ENCODE results near the gene CDH23.
"Not testable (repeated sequence)": the region's sequence is repeated elsewhere in the genome, so short reads cannot be mapped to it uniquely, and the experiment has no call there.

Gene CDH23

GRCh38 chr10:71589617-71590551 is 193.2 kb downstream of the CDH23 start:
- H3K27me3 ChIP-seq (ENCODE audit: control insufficient read depth, insufficient read depth, low read length) = peaks cover 18% of the 10 kb centered on the region

DNA sequence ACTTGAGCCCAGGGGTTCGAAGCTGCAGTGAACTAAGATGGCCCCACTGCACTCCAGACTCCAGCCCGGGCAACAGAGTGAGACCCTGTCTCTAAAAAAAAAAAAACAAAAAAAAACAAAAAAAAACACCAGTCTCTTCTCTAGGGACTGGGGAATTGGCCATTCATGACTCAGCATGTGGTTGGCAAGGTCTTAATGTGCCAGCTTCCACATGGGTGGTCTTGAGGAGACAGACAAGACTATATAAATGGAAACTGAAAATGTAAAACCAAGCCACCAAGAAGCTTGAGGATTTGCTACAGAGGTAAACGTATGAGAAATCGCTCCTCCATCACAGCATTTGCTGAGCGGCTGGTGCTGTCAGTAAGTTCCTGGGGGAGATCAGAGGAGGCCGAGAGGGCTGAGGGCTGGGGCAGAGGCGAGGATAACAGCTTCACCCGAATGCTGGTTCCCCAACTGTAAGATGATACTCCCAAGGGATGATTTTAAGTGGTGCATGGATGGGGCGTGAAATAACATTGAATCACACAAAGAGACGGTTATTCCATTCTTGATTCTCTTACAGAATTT is 194.1 kb downstream of the CDH23 start:
- no peaks in the 10 kb centered on the region for H3K9me3 ChIP-seq (ENCODE audit: control insufficient read depth, low read length)
- H3K36me3 ChIP-seq (ENCODE audit: control insufficient read depth, insufficient read depth, low read length) = no peaks in the 10 kb centered on the region
- H3K9ac ChIP-seq (ENCODE audit: low read length) = no peak overlapping the region
- peaks cover 8% of the 10 kb centered on the region for H3K27me3 ChIP-seq (ENCODE audit: control insufficient read depth, insufficient read depth, low read length)
- H3K4me1 ChIP-seq (ENCODE audit: control insufficient read depth, insufficient read depth, low read length) = no peaks in the 10 kb centered on the region
- no peak overlapping the region for H3K4me3 ChIP-seq (ENCODE audit: low read length)

More at GRCh38 chr10:71589617-71590551, 193.2 kb downstream of the CDH23 start:
- no peak overlapping the region for H3K9ac ChIP-seq (ENCODE audit: low read length)
- no peak overlapping the region for H3K4me3 ChIP-seq (ENCODE audit: low read length)
- no peaks in the 10 kb centered on the region for H3K4me1 ChIP-seq (ENCODE audit: control insufficient read depth, insufficient read depth, low read length)
- no peaks in the 10 kb centered on the region for H3K36me3 ChIP-seq (ENCODE audit: control insufficient read depth, insufficient read depth, low read length)
- H3K9me3 ChIP-seq (ENCODE audit: control insufficient read depth, low read length) = no peaks in the 10 kb centered on the region

GRCh38 chr10:71594934-71595571 is 198.3 kb downstream of the CDH23 start:
- no peak overlapping the region for H3K9ac ChIP-seq (ENCODE audit: low read length)
- H3K4me3 ChIP-seq (ENCODE audit: low read length) = no peak overlapping the region
- peaks cover 2% of the 10 kb centered on the region for H3K27me3 ChIP-seq (ENCODE audit: control insufficient read depth, insufficient read depth, low read length)
- no peaks in the 10 kb centered on the region for H3K36me3 ChIP-seq (ENCODE audit: control insufficient read depth, insufficient read depth, low read length)
- H3K9me3 ChIP-seq (ENCODE audit: control insufficient read depth, low read length) = no peaks in the 10 kb centered on the region
- H3K4me1 ChIP-seq (ENCODE audit: control insufficient read depth, insufficient read depth, low read length) = peaks cover 24% of the 10 kb centered on the region

DNA sequence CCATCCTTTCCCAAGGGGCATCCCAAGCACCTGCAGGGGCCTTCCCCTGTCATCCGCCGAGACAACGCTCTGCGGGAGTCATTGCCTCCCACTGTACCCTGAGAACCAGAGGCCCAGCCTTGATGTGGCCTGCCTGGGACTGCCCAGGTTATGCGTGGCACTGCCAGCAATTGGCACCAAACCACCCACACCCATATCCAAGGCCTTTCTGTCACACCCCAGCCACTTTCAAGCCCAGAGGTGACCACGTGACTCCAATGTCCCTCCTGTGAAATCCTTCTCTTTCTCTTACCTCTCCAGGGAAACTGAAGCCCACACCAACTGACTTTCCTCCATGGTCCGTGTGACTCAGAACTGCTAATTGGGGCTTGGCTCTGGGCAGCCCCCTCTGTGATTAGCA is 198.9 kb downstream of the CDH23 start:
- no peaks in the 10 kb centered on the region for H3K36me3 ChIP-seq (ENCODE audit: control insufficient read depth, insufficient read depth, low read length)
- no peaks in the 10 kb centered on the region for H3K9me3 ChIP-seq (ENCODE audit: control insufficient read depth, low read length)
- peaks cover 24% of the 10 kb centered on the region for H3K4me1 ChIP-seq (ENCODE audit: control insufficient read depth, insufficient read depth, low read length)
- no peaks in the 10 kb centered on the region for H3K27me3 ChIP-seq (ENCODE audit: control insufficient read depth, insufficient read depth, low read length)
- H3K9ac ChIP-seq (ENCODE audit: low read length) = no peak overlapping the region
- H3K4me3 ChIP-seq (ENCODE audit: low read length) = no peak overlapping the region

- Histone ChIP-seq H3K9ac (ENCODE audit: low read length) (no peak overlapping the region), H3K4me1 (ENCODE audit: control insufficient read depth, insufficient read depth, low read length) (peaks cover 24% of the 10 kb centered on the region), H3K27me3 (ENCODE audit: control insufficient read depth, insufficient read depth, low read length) (no peaks in the 10 kb centered on the region), H3K9me3 (ENCODE audit: control insufficient read depth, low read length) (no peaks in the 10 kb centered on the region), H3K36me3 (ENCODE audit: control insufficient read depth, insufficient read depth, low read length) (no peaks in the 10 kb centered on the region), H3K4me3 (ENCODE audit: low read length) (no peak overlapping the region)
These were observed 199.4 kb downstream of the CDH23 start for GRCh38 chr10:71596127-71596526.

DNA sequence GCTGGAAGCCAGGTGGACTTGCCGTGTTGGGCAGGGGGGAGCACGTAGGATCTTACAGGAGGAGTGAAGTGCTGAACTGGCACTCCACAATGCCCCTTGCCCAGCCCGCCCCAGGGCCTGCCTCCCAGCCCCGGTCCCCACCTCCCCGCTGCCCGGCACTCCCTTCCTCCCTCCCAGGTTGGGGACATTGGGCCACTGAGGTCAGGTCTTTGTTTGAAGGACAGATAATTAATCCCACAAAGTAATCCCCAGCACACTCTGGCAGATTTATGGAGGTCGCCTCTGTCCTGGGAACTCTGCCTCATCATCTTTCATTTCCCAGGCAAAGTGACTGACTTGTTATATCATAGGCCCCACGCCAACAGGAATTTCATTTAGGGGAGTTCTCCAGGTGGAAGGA is 200.0 kb downstream of the CDH23 start:
- Histone ChIP-seq H3K9ac (ENCODE audit: low read length) (no peak overlapping the region), H3K4me1 (ENCODE audit: control insufficient read depth, insufficient read depth, low read length) (peaks cover 24% of the 10 kb centered on the region), H3K4me3 (ENCODE audit: low read length) (no peak overlapping the region), H3K36me3 (ENCODE audit: control insufficient read depth, insufficient read depth, low read length) (no peaks in the 10 kb centered on the region), H3K9me3 (ENCODE audit: control insufficient read depth, low read length) (no peaks in the 10 kb centered on the region), H3K27me3 (ENCODE audit: control insufficient read depth, insufficient read depth, low read length) (no peaks in the 10 kb centered on the region)

DNA sequence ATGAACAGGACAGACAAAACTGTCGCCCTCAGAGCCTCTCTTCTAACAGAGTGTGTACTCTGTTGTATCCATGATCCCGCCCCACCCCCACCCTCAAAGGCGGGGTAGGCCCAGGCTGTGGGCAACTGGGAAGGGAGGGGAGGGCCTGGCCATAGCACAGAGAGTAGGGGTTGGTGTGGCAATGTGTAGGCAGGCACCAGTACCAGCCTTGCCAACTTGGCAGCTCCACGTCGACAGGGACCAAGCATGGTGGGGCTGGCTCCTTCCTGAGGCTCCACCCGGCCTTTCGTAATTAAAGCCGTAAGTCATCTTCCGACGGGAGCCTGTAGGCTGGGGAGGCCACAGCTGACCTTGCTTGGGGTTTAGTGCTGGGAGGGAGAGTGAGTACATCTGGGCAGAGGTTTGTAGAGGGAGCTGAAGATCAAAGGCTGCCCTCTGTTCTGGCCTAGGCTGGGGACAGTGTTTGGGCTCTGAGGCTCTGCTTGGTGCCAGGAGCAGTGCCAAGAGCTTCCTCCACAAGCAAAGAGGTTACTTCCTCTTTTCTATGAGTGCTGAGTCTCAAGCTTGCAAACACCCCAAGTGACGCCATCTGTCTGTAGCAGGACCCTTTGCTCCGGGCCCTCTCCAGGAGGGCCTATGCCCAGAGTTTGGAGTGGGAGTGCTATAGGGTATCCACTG is 201.2 kb downstream of the CDH23 start:
- Histone ChIP-seq H3K9ac (ENCODE audit: low read length) (no peak overlapping the region), H3K27me3 (ENCODE audit: control insufficient read depth, insufficient read depth, low read length) (no peaks in the 10 kb centered on the region), H3K9me3 (ENCODE audit: control insufficient read depth, low read length) (no peaks in the 10 kb centered on the region), H3K36me3 (ENCODE audit: control insufficient read depth, insufficient read depth, low read length) (no peaks in the 10 kb centered on the region), H3K4me3 (ENCODE audit: low read length) (no peak overlapping the region), H3K4me1 (ENCODE audit: control insufficient read depth, insufficient read depth, low read length) (peaks cover 24% of the 10 kb centered on the region)

DNA sequence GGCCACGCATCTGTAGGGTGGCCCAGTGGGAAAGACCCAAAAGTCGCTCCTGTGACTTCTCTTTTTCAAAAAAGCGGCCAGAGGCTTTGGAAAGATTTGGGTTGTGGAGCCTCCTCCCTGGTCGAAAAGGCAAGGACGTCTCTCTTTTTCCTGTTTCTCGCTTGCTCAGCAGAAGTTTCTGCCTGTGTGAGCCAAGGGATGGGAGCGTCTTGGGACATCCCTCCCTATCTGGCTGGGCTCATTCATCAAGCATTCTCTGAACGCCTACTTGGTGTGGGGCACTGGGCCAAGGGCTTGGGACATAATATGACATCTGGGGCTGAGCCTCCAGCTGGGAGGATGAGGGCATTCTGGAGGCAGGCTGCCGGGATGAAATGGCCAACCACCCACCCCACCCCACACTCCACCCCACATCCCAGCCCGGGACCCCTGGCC is 201.9 kb downstream of the CDH23 start:
- Histone ChIP-seq H3K27me3 (ENCODE audit: control insufficient read depth, insufficient read depth, low read length) (no peaks in the 10 kb centered on the region), H3K4me3 (ENCODE audit: low read length) (no peak overlapping the region), H3K36me3 (ENCODE audit: control insufficient read depth, insufficient read depth, low read length) (no peaks in the 10 kb centered on the region), H3K9ac (ENCODE audit: low read length) (no peak overlapping the region), H3K9me3 (ENCODE audit: control insufficient read depth, low read length) (no peaks in the 10 kb centered on the region), H3K4me1 (ENCODE audit: control insufficient read depth, insufficient read depth, low read length) (peaks cover 24% of the 10 kb centered on the region)

- no peak overlapping the region for H3K9ac ChIP-seq (ENCODE audit: low read length)
- no peaks in the 10 kb centered on the region for H3K9me3 ChIP-seq (ENCODE audit: control insufficient read depth, low read length)
- H3K4me3 ChIP-seq (ENCODE audit: low read length) = no peak overlapping the region
- H3K27me3 ChIP-seq (ENCODE audit: control insufficient read depth, insufficient read depth, low read length) = no peaks in the 10 kb centered on the region
- no peaks in the 10 kb centered on the region for H3K36me3 ChIP-seq (ENCODE audit: control insufficient read depth, insufficient read depth, low read length)
- peaks cover 27% of the 10 kb centered on the region for H3K4me1 ChIP-seq (ENCODE audit: control insufficient read depth, insufficient read depth, low read length)
These were observed 202.8 kb downstream of the CDH23 start for GRCh38 chr10:71599518-71599917.

DNA sequence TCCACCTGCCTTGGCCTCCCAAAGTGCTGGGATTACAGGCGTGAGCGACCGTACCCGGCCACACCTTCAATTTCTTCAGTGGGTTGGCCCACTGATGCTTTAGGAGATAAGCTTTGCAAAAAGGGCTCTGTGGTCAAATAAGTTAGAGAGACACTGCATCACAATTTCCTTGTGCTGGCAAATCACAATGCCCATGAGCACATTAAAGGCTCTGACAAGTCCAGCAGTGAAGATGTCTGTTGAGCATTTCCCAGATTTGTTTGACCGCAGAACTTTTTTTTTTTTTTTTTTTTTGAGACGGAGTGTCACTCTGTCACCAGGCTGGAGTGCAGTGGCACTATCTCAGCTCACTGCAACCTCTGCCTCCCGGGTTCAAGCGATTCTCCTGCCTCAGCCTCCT is 203.5 kb downstream of the CDH23 start:
- H3K4me1 ChIP-seq (ENCODE audit: control insufficient read depth, insufficient read depth, low read length) = peaks cover 30% of the 10 kb centered on the region
- H3K36me3 ChIP-seq (ENCODE audit: control insufficient read depth, insufficient read depth, low read length); H3K27me3 ChIP-seq (ENCODE audit: control insufficient read depth, insufficient read depth, low read length); H3K4me3 ChIP-seq (ENCODE audit: low read length); H3K9me3 ChIP-seq (ENCODE audit: control insufficient read depth, low read length); H3K9ac ChIP-seq (ENCODE audit: low read length): not testable (repeated sequence)

DNA sequence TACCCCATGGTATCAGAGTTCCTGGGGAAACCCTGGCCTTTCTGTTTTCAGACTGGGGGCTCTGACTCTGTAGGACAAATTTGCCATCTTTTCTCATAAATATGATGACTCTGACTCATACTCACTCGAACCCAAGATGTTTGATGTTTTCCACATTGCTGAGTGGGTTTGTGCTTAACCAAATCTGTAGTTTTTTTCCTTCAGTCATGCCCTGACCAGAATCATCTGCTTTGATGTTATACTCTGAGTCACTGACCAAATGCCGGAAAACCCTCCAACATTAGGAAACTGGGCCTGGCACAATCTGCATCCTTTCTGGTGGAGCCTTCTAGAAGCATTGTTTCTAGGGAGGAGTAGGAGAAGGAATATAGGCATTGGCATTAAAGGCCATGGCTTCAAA is 204.1 kb downstream of the CDH23 start:
- Histone ChIP-seq H3K27me3 (ENCODE audit: control insufficient read depth, insufficient read depth, low read length) (no peaks in the 10 kb centered on the region), H3K9ac (ENCODE audit: low read length) (no peak overlapping the region), H3K4me1 (ENCODE audit: control insufficient read depth, insufficient read depth, low read length) (peaks cover 30% of the 10 kb centered on the region), H3K36me3 (ENCODE audit: control insufficient read depth, insufficient read depth, low read length) (no peaks in the 10 kb centered on the region), H3K9me3 (ENCODE audit: control insufficient read depth, low read length) (no peaks in the 10 kb centered on the region), H3K4me3 (ENCODE audit: low read length) (no peak overlapping the region)

DNA sequence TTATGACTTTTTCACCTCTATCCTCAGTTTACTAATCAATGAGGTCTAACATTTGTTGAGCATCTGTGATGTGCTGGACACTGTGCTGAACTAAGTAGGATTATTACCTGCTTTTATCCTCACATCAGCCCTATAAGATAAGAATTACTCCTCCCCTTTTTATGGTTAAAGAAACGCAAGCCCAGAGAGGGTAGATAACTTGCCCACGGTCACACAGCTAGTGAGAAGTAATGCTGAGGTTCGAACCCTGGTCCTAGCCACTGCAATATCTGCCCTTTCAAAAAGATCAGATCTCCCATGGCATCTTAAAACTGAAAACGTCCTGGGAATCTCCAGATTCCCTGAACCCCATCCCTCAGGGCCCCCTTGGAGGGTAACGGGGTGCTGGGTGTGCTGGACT is 204.6 kb downstream of the CDH23 start:
- Histone ChIP-seq H3K4me1 (ENCODE audit: control insufficient read depth, insufficient read depth, low read length) (peaks cover 30% of the 10 kb centered on the region), H3K4me3 (ENCODE audit: low read length) (no peak overlapping the region), H3K9ac (ENCODE audit: low read length) (no peak overlapping the region), H3K27me3 (ENCODE audit: control insufficient read depth, insufficient read depth, low read length) (no peaks in the 10 kb centered on the region), H3K36me3 (ENCODE audit: control insufficient read depth, insufficient read depth, low read length) (no peaks in the 10 kb centered on the region), H3K9me3 (ENCODE audit: control insufficient read depth, low read length) (no peaks in the 10 kb centered on the region)
